HG02885 (cell line): ENCODE results near the gene TRPM1.
"Not testable (repeated sequence)": the region's sequence is repeated elsewhere in the genome, so short reads cannot be mapped to it uniquely, and the experiment has no call there.

Experiments used
- ATAC-seq: cut with Tn5 transposase; IDR thresholded peaks from one replicate; pipeline ENCODE4 v1.9.1; 2021; ENCODE audit warnings: mild to moderate bottlenecking; ENCODE audit not compliant: unreplicated experiment, poor library complexity

The TRPM1 gene

GRCh38 chr15:31127596-31128261 is 26.2 kb upstream of the TRPM1 start:
- no peak for ATAC-seq

DNA sequence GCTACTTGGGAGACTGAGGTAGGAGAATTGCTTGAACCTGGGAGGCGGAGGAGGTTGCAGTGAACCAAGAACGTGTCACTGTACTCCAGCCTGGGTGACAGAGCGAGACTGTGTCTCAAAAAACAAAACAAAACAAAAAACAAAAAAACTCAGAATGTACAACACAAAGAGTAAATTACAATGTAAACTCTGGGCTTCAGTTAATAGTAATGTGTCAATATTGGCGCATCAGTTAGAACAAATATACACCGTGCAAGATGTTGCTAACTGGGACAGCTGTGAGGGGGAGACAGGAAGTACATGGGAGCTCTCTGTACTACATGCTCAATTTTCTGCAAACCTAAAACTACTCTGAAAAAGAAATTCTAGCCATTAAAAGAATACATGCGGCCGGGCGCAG is 23.5 kb upstream of the TRPM1 start:
- no peak for ATAC-seq

- no peak for ATAC-seq
Observed at GRCh38 chr15:31116423-31117030, 15.0 kb upstream of the TRPM1 start.

DNA sequence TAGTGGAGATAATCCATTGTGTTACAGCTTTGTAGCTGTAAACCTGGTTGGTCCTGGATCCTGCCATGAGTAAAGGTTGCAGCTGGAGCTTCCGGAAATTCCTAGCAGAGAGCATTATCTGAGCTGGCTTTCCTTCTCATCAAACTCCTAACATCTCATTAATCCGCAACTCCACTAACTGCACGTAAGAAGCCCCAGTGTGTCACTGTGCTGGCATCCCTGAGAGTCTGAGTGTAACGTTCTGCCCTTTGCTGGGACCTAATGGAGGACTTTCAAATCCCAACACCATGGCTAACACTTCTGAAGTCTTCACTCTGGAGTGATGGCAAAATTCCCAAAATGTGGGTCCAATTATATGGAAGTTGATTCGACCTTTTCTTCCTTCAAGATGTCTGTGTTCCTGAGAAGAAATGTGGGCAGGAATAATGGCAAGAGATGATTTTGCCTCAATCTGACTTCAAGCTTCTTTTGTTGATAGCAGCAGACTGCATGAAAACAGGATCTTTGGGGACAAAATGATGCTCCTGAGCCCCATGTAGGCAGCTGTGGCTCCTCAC is 9.6 kb upstream of the TRPM1 start:
- no peak for ATAC-seq

- ATAC-seq: no peak
Observed at GRCh38 chr15:31108836-31109235, 7.3 kb upstream of the TRPM1 start.

GRCh38 chr15:31106495-31107300 is 5.2 kb upstream of the TRPM1 start:
- no peak for ATAC-seq

- ATAC-seq: no peak
Observed at GRCh38 chr15:31104003-31104402, 2.5 kb upstream of the TRPM1 start.

DNA sequence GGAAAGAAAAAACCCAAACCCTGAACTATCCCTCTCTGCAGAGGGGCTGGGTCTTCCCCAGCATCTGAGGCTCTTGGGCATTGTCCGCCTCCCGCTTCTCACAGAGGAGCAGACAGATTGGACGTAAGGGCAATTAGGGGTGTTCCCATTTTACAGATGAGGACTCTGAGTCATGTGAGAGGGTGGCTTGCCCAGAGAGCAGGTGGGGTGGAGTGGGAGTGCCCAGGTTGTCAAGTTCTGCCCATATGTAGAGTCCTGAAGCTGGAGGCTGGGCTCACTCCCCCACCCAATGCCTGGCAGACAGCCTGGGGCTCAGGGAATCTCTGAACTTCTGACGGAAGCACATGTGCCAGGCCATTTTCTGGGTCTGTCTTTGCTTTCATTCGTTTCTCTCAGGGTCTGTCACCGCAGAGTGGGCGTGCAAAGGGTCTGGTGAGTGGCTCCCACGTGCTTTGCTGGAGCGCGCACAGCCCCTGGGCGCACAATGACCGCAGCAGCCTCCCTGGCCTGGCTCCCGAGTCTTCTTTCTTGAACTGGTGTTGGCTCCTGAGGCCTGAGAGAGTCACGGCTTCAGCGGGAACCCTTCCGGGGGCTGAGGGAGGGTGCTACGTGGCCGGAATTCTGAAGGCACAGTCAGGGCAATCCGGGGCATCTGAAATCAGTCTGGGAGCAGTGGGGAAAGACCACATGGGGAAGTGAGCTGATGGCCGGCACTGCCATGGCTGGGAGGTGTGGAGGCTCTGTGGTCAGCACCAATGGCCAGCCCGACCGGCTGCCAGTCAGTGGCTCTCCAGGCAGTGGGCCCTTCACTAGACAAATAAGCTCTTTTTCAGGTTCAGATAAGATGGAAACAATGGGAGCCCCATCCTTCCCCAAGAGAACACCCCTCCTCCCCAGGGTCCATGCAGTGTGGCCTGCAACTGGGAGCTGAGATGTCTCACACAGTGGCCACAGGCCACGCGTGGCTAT is 1.1 kb upstream of the TRPM1 start:
- ATAC-seq: no peak

DNA sequence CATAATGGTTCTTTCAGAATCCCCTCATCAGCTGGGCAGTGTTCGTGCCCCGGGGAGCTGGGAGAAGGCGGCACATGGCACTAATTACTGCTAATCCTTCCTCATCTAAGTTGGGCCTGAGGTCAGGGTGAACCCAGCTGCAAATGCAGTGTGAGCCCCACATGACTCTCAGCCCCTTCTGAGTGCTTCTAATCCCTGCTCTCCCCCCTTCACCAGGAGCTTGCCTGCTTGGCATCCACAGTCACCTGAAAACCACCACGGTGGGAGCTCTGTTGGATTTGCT is 455 bp upstream of the TRPM1 start:
- ATAC-seq: no peak

DNA sequence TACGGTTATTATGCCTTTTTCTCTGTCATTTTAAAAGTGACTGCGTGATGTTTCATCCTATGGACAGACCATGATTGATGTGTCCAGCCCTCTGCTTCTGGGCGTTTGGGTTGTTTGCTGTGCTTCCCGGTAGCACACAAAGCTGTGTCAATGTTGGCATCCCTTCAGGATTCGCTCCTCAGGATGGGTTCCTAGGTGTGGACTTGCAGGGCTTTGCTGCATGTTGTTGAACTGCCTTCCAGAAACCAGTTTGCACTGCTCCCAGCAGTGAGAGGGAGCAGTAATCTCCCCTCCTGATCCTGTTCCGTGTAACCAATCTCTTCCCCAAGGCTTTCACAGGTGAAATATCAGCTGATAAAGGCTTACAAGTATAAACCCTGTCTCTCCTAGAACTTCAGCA is 787 bp downstream of the TRPM1 start:
- no peak for ATAC-seq

GRCh38 chr15:31098953-31099740 is 2.4 kb downstream of the TRPM1 start:
- ATAC-seq: no peak

- ATAC-seq: no peak
Observed at GRCh38 chr15:31098491-31098917, 3.0 kb downstream of the TRPM1 start.

DNA sequence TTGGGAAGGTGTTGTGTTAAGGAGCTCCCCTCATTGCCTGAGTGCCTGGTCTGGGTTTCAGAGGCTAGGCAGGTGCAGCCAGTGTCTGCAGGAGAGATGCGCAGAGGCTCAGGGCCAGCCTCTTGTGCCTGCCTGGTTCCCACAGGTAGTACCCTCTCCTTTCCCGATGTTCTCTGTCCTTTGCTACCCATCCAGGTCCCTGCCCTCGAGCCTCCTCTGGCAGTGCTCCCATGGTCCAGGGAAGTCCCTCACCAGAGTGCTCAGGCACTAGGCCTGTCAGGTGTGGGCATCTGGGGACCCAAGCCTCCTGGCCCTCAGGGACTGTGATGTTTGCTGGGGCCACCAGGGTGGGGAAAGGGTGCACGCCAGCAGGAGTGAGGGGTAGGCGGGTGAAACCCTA is 5.0 kb downstream of the TRPM1 start:
- ATAC-seq: no peak

GRCh38 chr15:31091481-31091880 is 10.0 kb downstream of the TRPM1 start:
- no peak for ATAC-seq

DNA sequence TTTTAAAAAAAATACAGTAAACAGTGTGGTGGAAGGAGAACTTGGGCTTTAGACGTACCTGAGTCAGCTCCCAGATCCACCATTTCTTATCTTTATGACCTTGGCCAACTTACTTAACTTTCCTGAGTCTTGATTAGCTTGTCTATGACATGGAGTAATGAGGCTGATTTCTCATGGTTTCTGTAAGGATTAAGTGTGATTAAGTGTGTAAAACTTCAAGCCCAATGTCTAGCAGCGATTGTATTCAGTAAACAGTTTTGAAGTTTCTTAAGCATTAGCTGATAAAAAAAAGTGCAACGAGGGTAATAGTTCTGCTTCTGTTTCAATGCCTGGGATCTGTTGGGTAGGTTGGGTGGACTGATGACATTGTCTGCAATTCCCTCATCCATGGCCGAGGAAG is 10.8 kb downstream of the TRPM1 start:
- ATAC-seq: no peak

- ATAC-seq: no peak
Observed at GRCh38 chr15:31089368-31090047, 12.0 kb downstream of the TRPM1 start.

DNA sequence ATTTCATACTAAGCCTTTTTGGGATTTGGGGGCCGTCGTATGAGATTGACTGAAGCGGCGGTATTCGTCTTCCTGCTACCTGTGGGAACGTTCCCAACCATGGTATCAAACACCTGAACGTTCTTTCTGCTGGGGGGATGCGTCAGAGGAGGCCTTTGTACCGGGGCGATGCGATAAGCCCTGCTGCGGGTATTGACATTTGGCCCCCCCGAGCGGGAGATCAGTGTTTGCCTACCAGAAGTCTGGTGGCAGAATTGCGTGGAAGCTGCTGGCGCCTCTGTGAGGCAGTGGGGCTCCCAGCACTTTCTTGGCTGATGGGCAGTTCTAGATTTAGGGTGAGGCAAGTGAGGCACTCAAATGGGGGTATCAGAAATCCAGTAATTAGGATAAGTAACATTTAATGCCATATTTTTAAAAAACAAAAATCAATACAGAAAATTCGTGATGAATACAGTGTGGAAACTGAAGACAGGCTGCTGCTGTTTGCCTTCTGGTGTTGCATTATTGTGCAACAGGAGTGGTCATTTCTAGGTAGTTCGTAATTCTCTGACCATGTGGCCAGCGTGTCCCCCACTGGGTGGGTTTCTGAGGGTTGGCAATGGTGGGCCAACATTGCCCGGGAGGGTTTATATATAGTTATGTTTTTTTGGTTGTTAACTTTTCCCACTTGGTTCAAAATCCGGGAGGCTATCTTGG is 12.7 kb downstream of the TRPM1 start:
- ATAC-seq: no peak

GRCh38 chr15:31088041-31088440 is 13.5 kb downstream of the TRPM1 start:
- not testable (repeated sequence) for ATAC-seq
